ENCODE data around the gene COX17. TPM values are rescaled to one million over a fixed set of nuclear protein-coding genes. Genes with fewer than 3 reads are reported as not detected.

The COX17 gene
- polyA plus RNA-seq, 1 donor = 63.5 TPM

DNA sequence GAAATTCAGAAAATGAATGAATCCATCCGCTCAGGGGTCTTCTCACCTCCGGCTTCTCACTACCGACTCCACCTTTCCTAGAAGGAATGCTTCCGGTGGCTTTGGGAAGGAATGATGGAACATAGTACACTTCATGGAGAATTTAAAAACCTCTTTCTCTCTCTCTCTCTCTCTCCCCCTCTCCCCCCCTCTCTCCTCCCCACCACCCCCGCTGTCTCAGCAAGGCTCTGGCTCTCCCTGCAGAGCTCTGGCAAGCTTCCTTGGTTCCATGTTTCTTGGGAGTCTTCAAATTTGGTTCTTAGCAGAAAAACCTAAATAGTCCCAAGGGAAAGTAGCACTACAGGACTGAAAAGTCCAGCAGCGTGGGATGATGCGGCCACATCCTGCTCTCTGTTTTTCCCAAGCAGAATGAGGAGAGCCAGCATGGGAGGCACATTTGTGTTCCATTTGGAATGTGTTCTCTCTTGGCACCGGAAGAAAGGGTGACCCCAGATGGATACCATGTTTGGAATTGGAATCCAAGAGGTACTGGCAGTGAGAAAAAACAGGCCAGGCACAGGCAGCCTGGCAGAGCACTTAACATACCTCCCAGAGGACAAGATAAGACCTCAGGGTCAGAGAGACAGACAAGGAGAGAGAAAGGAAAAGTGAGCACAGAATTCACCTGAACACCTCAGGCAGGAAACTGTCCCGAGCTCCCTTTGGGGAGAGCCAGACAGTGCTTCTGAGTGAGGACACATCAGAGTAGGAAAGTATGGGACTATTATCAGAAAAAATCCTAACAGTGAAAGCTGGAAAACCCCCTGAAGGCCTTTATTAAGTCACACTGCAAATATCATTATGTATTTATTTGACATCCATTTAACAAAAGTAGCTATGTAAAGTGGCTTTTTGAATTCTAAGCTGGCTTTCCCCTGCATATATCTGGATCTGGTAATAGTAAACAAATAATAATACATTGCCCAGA is 16.4 kb downstream of the COX17 start, which contains the start of gene POPDC2:
POPDC2 (minus strand) TSS at position 116 of the 967 bp plus-strand sequence. CDS start 166 bp downstream, outside the sequence.
- H3K27me3 ChIP-seq (ENCODE audit: control insufficient read depth, insufficient read depth, low read length) = no peaks in the 10 kb centered on the region
- 90% methylated on average over 2 of the region's 9 CpGs for WGBS (ENCODE audit: insufficient coverage, low lambda C conversion rate)
- peak within 1 kb of the TSS; percentile 12 for H3K4me3 ChIP-seq (ENCODE audit: low read length)
- H3K4me1 ChIP-seq (ENCODE audit: control insufficient read depth, insufficient read depth, low read length) = no peaks in the 10 kb centered on the region
- DNase-seq = peak in 1 of 2 donors; percentile 8
- peak within 1 kb of the TSS; percentile 33 for H3K27ac ChIP-seq (ENCODE audit: low read length)
- H3K36me3 ChIP-seq (ENCODE audit: control insufficient read depth, insufficient read depth, low read length) = no peaks in the 10 kb centered on the region
- H3K9me3 ChIP-seq (ENCODE audit: control insufficient read depth, low read depth, low read length) = no peaks in the 10 kb centered on the region

DNA sequence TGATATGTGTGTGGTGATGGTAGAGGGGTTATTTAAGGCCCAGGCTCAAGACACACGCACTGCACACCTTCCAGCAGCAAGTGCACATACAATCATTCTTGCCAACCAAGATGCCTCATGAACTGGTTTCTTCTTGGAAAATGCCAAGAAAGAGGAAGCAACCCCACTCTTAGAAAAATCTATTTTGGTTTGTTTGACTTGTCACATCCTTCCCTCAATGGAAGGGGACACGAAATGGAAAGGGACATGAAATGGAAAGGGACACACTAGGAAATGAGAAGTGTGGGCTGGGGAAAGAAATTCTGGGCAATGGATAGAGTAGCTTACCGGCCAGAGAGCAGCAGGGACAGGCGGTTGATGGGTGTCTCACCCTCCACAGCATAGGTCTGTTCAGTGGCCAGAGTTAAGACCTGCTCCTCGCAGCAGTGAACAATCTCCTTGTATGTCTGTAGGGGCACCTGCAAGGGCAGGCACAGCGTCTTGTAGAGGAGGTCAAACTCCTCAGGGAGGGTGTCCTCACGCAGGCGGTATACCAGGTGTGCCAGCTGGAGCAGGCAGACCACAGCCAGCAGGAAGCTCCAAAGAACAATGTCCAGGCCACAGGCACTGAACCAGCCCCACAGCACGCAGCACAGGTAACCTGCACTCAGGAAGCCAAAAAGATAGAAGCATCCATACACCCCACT is 17.5 kb downstream of the COX17 start:
- no peak for DNase-seq
- H3K4me3 ChIP-seq (ENCODE audit: low read length) = peak overlapping the region; percentile 12
- H3K27me3 ChIP-seq (ENCODE audit: control insufficient read depth, insufficient read depth, low read length) = no peaks in the 10 kb centered on the region
- no peaks in the 10 kb centered on the region for H3K36me3 ChIP-seq (ENCODE audit: control insufficient read depth, insufficient read depth, low read length)
- peak overlapping the region; percentile 33 for H3K27ac ChIP-seq (ENCODE audit: low read length)
- H3K4me1 ChIP-seq (ENCODE audit: control insufficient read depth, insufficient read depth, low read length) = no peaks in the 10 kb centered on the region
- no peaks in the 10 kb centered on the region for H3K9me3 ChIP-seq (ENCODE audit: control insufficient read depth, low read depth, low read length)
- WGBS (ENCODE audit: insufficient coverage, low lambda C conversion rate) = no CpG with 5 or more reads among the region's 9 CpGs

- no peaks in the 10 kb centered on the region for H3K36me3 ChIP-seq (ENCODE audit: control insufficient read depth, insufficient read depth, low read length)
- WGBS (ENCODE audit: insufficient coverage, low lambda C conversion rate) = no CpG with 5 or more reads among the region's 2 CpGs
- H3K27ac ChIP-seq (ENCODE audit: low read length) = no peak overlapping the region
- H3K4me1 ChIP-seq (ENCODE audit: control insufficient read depth, insufficient read depth, low read length) = no peaks in the 10 kb centered on the region
- H3K27me3 ChIP-seq (ENCODE audit: control insufficient read depth, insufficient read depth, low read length) = no peaks in the 10 kb centered on the region
- no peak for DNase-seq
- no peaks in the 10 kb centered on the region for H3K9me3 ChIP-seq (ENCODE audit: control insufficient read depth, low read depth, low read length)
- no peak overlapping the region for H3K4me3 ChIP-seq (ENCODE audit: low read length)
Measured at GRCh38 chr3:119658994-119659393, 18.2 kb downstream of the COX17 start.

GRCh38 chr3:119657887-119658702 is 19.1 kb downstream of the COX17 start:
- no peak for DNase-seq
- Histone ChIP-seq H3K4me1 (ENCODE audit: control insufficient read depth, insufficient read depth, low read length) (no peaks in the 10 kb centered on the region), H3K36me3 (ENCODE audit: control insufficient read depth, insufficient read depth, low read length) (no peaks in the 10 kb centered on the region), H3K4me3 (ENCODE audit: low read length) (no peak overlapping the region), H3K9me3 (ENCODE audit: control insufficient read depth, low read depth, low read length) (no peaks in the 10 kb centered on the region), H3K27me3 (ENCODE audit: control insufficient read depth, insufficient read depth, low read length) (no peaks in the 10 kb centered on the region), H3K27ac (ENCODE audit: low read length) (no peak overlapping the region)
- WGBS (ENCODE audit: insufficient coverage, low lambda C conversion rate) = 100% methylated on average over 3 of the region's 4 CpGs

- Histone ChIP-seq H3K9me3 (ENCODE audit: control insufficient read depth, low read depth, low read length) (no peaks in the 10 kb centered on the region), H3K4me1 (ENCODE audit: control insufficient read depth, insufficient read depth, low read length) (no peaks in the 10 kb centered on the region), H3K27me3 (ENCODE audit: control insufficient read depth, insufficient read depth, low read length) (no peaks in the 10 kb centered on the region), H3K27ac (ENCODE audit: low read length) (no peak overlapping the region), H3K36me3 (ENCODE audit: control insufficient read depth, insufficient read depth, low read length) (no peaks in the 10 kb centered on the region), H3K4me3 (ENCODE audit: low read length) (no peak overlapping the region)
- WGBS (ENCODE audit: insufficient coverage, low lambda C conversion rate) = 80% methylated on average over 1 of the region's 2 CpGs
- DNase-seq = no peak
Measured at GRCh38 chr3:119653876-119654275, 23.3 kb downstream of the COX17 start.

DNA sequence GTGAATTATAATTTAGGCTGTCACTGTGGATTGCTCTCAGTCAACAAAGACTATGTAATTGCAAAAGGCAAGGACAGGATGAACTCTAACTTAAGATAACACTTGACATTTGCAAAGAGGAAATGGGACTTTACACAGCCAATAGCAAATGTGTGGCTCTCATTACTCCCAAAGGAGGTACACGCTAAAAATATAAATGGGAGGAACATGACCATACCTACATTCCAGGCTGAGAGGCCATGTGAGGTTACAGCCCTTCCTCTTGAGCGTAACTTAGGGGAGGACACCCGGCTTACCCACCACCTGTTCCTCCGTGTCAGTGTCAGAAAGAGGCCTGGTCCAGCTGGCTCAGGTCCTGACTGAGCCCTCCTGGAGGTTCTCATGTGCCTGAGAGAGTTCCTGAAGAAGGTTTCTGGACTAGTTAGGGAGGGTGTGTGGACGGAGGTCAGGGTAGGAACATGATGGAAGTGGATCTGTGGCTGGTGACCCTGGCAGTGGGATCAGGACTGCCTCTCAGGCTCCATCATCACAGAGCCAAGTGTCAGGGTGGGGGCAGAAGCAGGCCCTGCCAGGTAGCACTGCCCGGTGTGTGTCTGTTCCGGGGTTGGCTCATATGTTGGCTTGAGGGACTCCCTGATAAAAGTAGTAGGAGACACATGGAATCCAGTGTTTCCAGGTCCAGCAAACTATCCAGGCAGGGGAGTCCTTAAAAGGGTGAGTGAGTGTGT is 24.7 kb downstream of the COX17 start:
- Histone ChIP-seq H3K9me3 (ENCODE audit: control insufficient read depth, low read depth, low read length) (no peaks in the 10 kb centered on the region), H3K27me3 (ENCODE audit: control insufficient read depth, insufficient read depth, low read length) (no peaks in the 10 kb centered on the region), H3K27ac (ENCODE audit: low read length) (no peak overlapping the region), H3K4me1 (ENCODE audit: control insufficient read depth, insufficient read depth, low read length) (no peaks in the 10 kb centered on the region), H3K4me3 (ENCODE audit: low read length) (no peak overlapping the region), H3K36me3 (ENCODE audit: control insufficient read depth, insufficient read depth, low read length) (peaks cover 8% of the 10 kb centered on the region)
- DNase-seq = no peak
- WGBS (ENCODE audit: insufficient coverage, low lambda C conversion rate) = no CpG with 5 or more reads among the region's 7 CpGs

- Histone ChIP-seq H3K36me3 (ENCODE audit: control insufficient read depth, insufficient read depth, low read length) (peaks cover 8% of the 10 kb centered on the region), H3K4me1 (ENCODE audit: control insufficient read depth, insufficient read depth, low read length) (no peaks in the 10 kb centered on the region), H3K9me3 (ENCODE audit: control insufficient read depth, low read depth, low read length) (no peaks in the 10 kb centered on the region), H3K27me3 (ENCODE audit: control insufficient read depth, insufficient read depth, low read length) (no peaks in the 10 kb centered on the region), H3K27ac (ENCODE audit: low read length) (no peak overlapping the region), H3K4me3 (ENCODE audit: low read length) (no peak overlapping the region)
- DNase-seq = no peak
- 62% methylated on average over 3 of the region's 3 CpGs for WGBS (ENCODE audit: insufficient coverage, low lambda C conversion rate)
Measured at GRCh38 chr3:119649761-119650160, 27.4 kb downstream of the COX17 start.

- no peaks in the 10 kb centered on the region for H3K9me3 ChIP-seq (ENCODE audit: control insufficient read depth, low read depth, low read length)
- no peak for DNase-seq
- H3K4me1 ChIP-seq (ENCODE audit: control insufficient read depth, insufficient read depth, low read length) = no peaks in the 10 kb centered on the region
- H3K4me3 ChIP-seq (ENCODE audit: low read length) = no peak overlapping the region
- H3K36me3 ChIP-seq (ENCODE audit: control insufficient read depth, insufficient read depth, low read length) = peaks cover 8% of the 10 kb centered on the region
- no peaks in the 10 kb centered on the region for H3K27me3 ChIP-seq (ENCODE audit: control insufficient read depth, insufficient read depth, low read length)
- 90% methylated on average over 2 of the region's 12 CpGs for WGBS (ENCODE audit: insufficient coverage, low lambda C conversion rate)
- no peak overlapping the region for H3K27ac ChIP-seq (ENCODE audit: low read length)
Measured at GRCh38 chr3:119647843-119648575, 29.2 kb downstream of the COX17 start.

DNA sequence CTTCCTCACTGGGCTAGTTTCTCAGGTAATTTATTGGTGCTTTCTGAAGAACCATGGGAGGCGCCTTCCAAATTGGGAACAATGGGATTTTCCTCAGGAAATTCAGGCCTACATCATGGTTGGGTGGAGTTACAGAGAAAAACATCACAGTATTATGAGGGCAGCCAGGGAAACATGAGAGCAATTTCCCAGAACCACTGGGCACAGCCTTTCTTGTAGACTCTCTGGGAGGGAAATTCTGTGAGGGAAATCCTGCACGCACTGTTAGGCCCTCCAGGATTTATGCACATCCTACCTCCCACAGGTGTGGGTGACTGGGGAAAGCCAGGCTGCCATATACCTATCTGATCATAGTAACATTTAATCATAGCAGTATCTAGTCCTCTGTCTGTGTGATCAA is 30.0 kb downstream of the COX17 start:
- no CpG with 5 or more reads among the region's 2 CpGs for WGBS (ENCODE audit: insufficient coverage, low lambda C conversion rate)
- Histone ChIP-seq H3K9me3 (ENCODE audit: control insufficient read depth, low read depth, low read length) (no peaks in the 10 kb centered on the region), H3K27ac (ENCODE audit: low read length) (no peak overlapping the region), H3K4me1 (ENCODE audit: control insufficient read depth, insufficient read depth, low read length) (no peaks in the 10 kb centered on the region), H3K36me3 (ENCODE audit: control insufficient read depth, insufficient read depth, low read length) (peaks cover 10% of the 10 kb centered on the region), H3K27me3 (ENCODE audit: control insufficient read depth, insufficient read depth, low read length) (no peaks in the 10 kb centered on the region), H3K4me3 (ENCODE audit: low read length) (no peak overlapping the region)
- no peak for DNase-seq
